Retinal pigment epithelial cell (primary cell): ENCODE data around the gene CACNA1C.

Experiments used
- DNase-seq: peaks from one replicate; pipeline ENCODE4 v3.0.0-alpha.2; 2010; ENCODE audit warnings: low read depth
- H3K4me3 ChIP-seq: 2 replicates; pipeline ENCODE4 v1.5.1; 2011; ENCODE audit warnings: mild to moderate bottlenecking, low read length, control low read depth, moderate library complexity
- CTCF ChIP-seq: conservative IDR thresholded peaks from 2 replicates; pipeline ENCODE4 v1.5.1; 2011; ENCODE audit warnings: low read depth, low read length, control low read depth, inconsistent platforms

CACNA1C gene

GRCh38 chr12:2057795-2058408 lies 5.1 kb downstream of the CACNA1C start:
- no peak overlapping the region for H3K4me3 ChIP-seq
- DNase-seq, result no peak
- no peak for TF ChIP-seq CTCF

- no peak for TF ChIP-seq CTCF
- H3K4me3 ChIP-seq, result no peak overlapping the region
- no peak for DNase-seq
Measured at GRCh38 chr12:2058837-2059236, 6.0 kb downstream of the CACNA1C start.

- no peak for DNase-seq
- TF ChIP-seq CTCF, result no peak
- no peak overlapping the region for H3K4me3 ChIP-seq
Measured at GRCh38 chr12:2061402-2061801, 8.6 kb downstream of the CACNA1C start.

GRCh38 chr12:2064071-2064507 lies 11.3 kb downstream of the CACNA1C start:
- no peak for TF ChIP-seq CTCF
- DNase-seq, result no peak
- no peak overlapping the region for H3K4me3 ChIP-seq

GRCh38 chr12:2068653-2069052 lies 15.9 kb downstream of the CACNA1C start:
- H3K4me3 ChIP-seq, result no peak overlapping the region
- TF ChIP-seq CTCF, result no peak
- no peak for DNase-seq

- no peak overlapping the region for H3K4me3 ChIP-seq
- no peak for TF ChIP-seq CTCF
- no peak for DNase-seq
Measured at GRCh38 chr12:2070440-2071045, 17.8 kb downstream of the CACNA1C start.

- TF ChIP-seq CTCF, result no peak
- DNase-seq, result no peak
- no peak overlapping the region for H3K4me3 ChIP-seq
Measured at GRCh38 chr12:2074792-2075191, 22.0 kb downstream of the CACNA1C start.
